Measurements from ENCODE around the gene EIF5A.

EIF5A gene

GRCh38 chr17:7318121-7318860 is 10.9 kb downstream of the EIF5A start:
- H3K4me3 ChIP-seq (ENCODE audit: low read length), result no peak overlapping the region
- no peaks in the 10 kb centered on the region for H3K9me3 ChIP-seq (ENCODE audit: control insufficient read depth, low read depth, low read length)
- H3K9ac ChIP-seq (ENCODE audit: low read length), result no peak overlapping the region
- H3K27me3 ChIP-seq (ENCODE audit: control insufficient read depth, insufficient read depth, low read length), result no peaks in the 10 kb centered on the region
- H3K4me1 ChIP-seq (ENCODE audit: control insufficient read depth, low read depth, low read length), result peaks cover 11% of the 10 kb centered on the region
- H3K36me3 ChIP-seq (ENCODE audit: control insufficient read depth, low read depth, low read length), result peaks cover 58% of the 10 kb centered on the region
- no peak overlapping the region for H3K27ac ChIP-seq (ENCODE audit: low read length)

- Histone ChIP-seq H3K9ac (ENCODE audit: low read length) (no peak overlapping the region), H3K27ac (ENCODE audit: low read length) (no peak overlapping the region), H3K4me1 (ENCODE audit: control insufficient read depth, low read depth, low read length) (no peaks in the 10 kb centered on the region), H3K4me3 (ENCODE audit: low read length) (no peak overlapping the region), H3K9me3 (ENCODE audit: control insufficient read depth, low read depth, low read length) (no peaks in the 10 kb centered on the region), H3K27me3 (ENCODE audit: control insufficient read depth, insufficient read depth, low read length) (no peaks in the 10 kb centered on the region), H3K36me3 (ENCODE audit: control insufficient read depth, low read depth, low read length) (peaks cover 60% of the 10 kb centered on the region)
These were observed 14.0 kb downstream of the EIF5A start for GRCh38 chr17:7321466-7321865.

GRCh38 chr17:7322520-7323194 is 15.2 kb downstream of the EIF5A start:
- H3K27me3 ChIP-seq (ENCODE audit: control insufficient read depth, insufficient read depth, low read length), result no peaks in the 10 kb centered on the region
- no peaks in the 10 kb centered on the region for H3K9me3 ChIP-seq (ENCODE audit: control insufficient read depth, low read depth, low read length)
- peaks cover 53% of the 10 kb centered on the region for H3K36me3 ChIP-seq (ENCODE audit: control insufficient read depth, low read depth, low read length)
- no peak overlapping the region for H3K9ac ChIP-seq (ENCODE audit: low read length)
- no peak overlapping the region for H3K27ac ChIP-seq (ENCODE audit: low read length)
- no peak overlapping the region for H3K4me3 ChIP-seq (ENCODE audit: low read length)
- no peaks in the 10 kb centered on the region for H3K4me1 ChIP-seq (ENCODE audit: control insufficient read depth, low read depth, low read length)

- Histone ChIP-seq H3K27me3 (ENCODE audit: control insufficient read depth, insufficient read depth, low read length) (no peaks in the 10 kb centered on the region), H3K36me3 (ENCODE audit: control insufficient read depth, low read depth, low read length) (peaks cover 45% of the 10 kb centered on the region), H3K9me3 (ENCODE audit: control insufficient read depth, low read depth, low read length) (no peaks in the 10 kb centered on the region), H3K4me1 (ENCODE audit: control insufficient read depth, low read depth, low read length) (no peaks in the 10 kb centered on the region), H3K9ac (ENCODE audit: low read length) (no peak overlapping the region), H3K4me3 (ENCODE audit: low read length) (no peak overlapping the region), H3K27ac (ENCODE audit: low read length) (no peak overlapping the region)
These were observed 16.5 kb downstream of the EIF5A start for GRCh38 chr17:7323731-7324437.

- no peaks in the 10 kb centered on the region for H3K9me3 ChIP-seq (ENCODE audit: control insufficient read depth, low read depth, low read length)
- no peaks in the 10 kb centered on the region for H3K4me1 ChIP-seq (ENCODE audit: control insufficient read depth, low read depth, low read length)
- H3K36me3 ChIP-seq (ENCODE audit: control insufficient read depth, low read depth, low read length), result peaks cover 45% of the 10 kb centered on the region
- H3K4me3 ChIP-seq (ENCODE audit: low read length), result no peak overlapping the region
- no peak overlapping the region for H3K9ac ChIP-seq (ENCODE audit: low read length)
- H3K27me3 ChIP-seq (ENCODE audit: control insufficient read depth, insufficient read depth, low read length), result no peaks in the 10 kb centered on the region
- H3K27ac ChIP-seq (ENCODE audit: low read length), result no peak overlapping the region
These were observed 17.0 kb downstream of the EIF5A start for GRCh38 chr17:7324438-7324779.

- Histone ChIP-seq H3K27ac (ENCODE audit: low read length) (no peak overlapping the region), H3K9ac (ENCODE audit: low read length) (no peak overlapping the region), H3K4me1 (ENCODE audit: control insufficient read depth, low read depth, low read length) (no peaks in the 10 kb centered on the region), H3K36me3 (ENCODE audit: control insufficient read depth, low read depth, low read length) (peaks cover 45% of the 10 kb centered on the region), H3K9me3 (ENCODE audit: control insufficient read depth, low read depth, low read length) (no peaks in the 10 kb centered on the region), H3K4me3 (ENCODE audit: low read length) (no peak overlapping the region), H3K27me3 (ENCODE audit: control insufficient read depth, insufficient read depth, low read length) (no peaks in the 10 kb centered on the region)
These were observed 17.7 kb downstream of the EIF5A start for GRCh38 chr17:7325031-7325528.

GRCh38 chr17:7326186-7326585 is 18.8 kb downstream of the EIF5A start:
- Histone ChIP-seq H3K4me3 (ENCODE audit: low read length) (no peak overlapping the region), H3K9ac (ENCODE audit: low read length) (no peak overlapping the region), H3K4me1 (ENCODE audit: control insufficient read depth, low read depth, low read length) (no peaks in the 10 kb centered on the region), H3K27ac (ENCODE audit: low read length) (no peak overlapping the region), H3K9me3 (ENCODE audit: control insufficient read depth, low read depth, low read length) (no peaks in the 10 kb centered on the region), H3K36me3 (ENCODE audit: control insufficient read depth, low read depth, low read length) (peaks cover 34% of the 10 kb centered on the region), H3K27me3 (ENCODE audit: control insufficient read depth, insufficient read depth, low read length) (no peaks in the 10 kb centered on the region)

GRCh38 chr17:7327056-7327455 is 19.6 kb downstream of the EIF5A start:
- Histone ChIP-seq H3K36me3 (ENCODE audit: control insufficient read depth, low read depth, low read length) (peaks cover 26% of the 10 kb centered on the region), H3K27ac (ENCODE audit: low read length) (no peak overlapping the region), H3K27me3 (ENCODE audit: control insufficient read depth, insufficient read depth, low read length) (no peaks in the 10 kb centered on the region), H3K9me3 (ENCODE audit: control insufficient read depth, low read depth, low read length) (no peaks in the 10 kb centered on the region), H3K4me3 (ENCODE audit: low read length) (no peak overlapping the region), H3K9ac (ENCODE audit: low read length) (no peak overlapping the region), H3K4me1 (ENCODE audit: control insufficient read depth, low read depth, low read length) (no peaks in the 10 kb centered on the region)

- H3K4me3 ChIP-seq (ENCODE audit: low read length), result no peak overlapping the region
- no peaks in the 10 kb centered on the region for H3K9me3 ChIP-seq (ENCODE audit: control insufficient read depth, low read depth, low read length)
- peaks cover 22% of the 10 kb centered on the region for H3K36me3 ChIP-seq (ENCODE audit: control insufficient read depth, low read depth, low read length)
- H3K27me3 ChIP-seq (ENCODE audit: control insufficient read depth, insufficient read depth, low read length), result no peaks in the 10 kb centered on the region
- H3K9ac ChIP-seq (ENCODE audit: low read length), result no peak overlapping the region
- no peaks in the 10 kb centered on the region for H3K4me1 ChIP-seq (ENCODE audit: control insufficient read depth, low read depth, low read length)
- H3K27ac ChIP-seq (ENCODE audit: low read length), result no peak overlapping the region
These were observed 20.1 kb downstream of the EIF5A start for GRCh38 chr17:7327501-7327900.

GRCh38 chr17:7328009-7328408 is 20.6 kb downstream of the EIF5A start:
- Histone ChIP-seq H3K9ac (ENCODE audit: low read length) (no peak overlapping the region), H3K27ac (ENCODE audit: low read length) (no peak overlapping the region), H3K27me3 (ENCODE audit: control insufficient read depth, insufficient read depth, low read length) (no peaks in the 10 kb centered on the region), H3K9me3 (ENCODE audit: control insufficient read depth, low read depth, low read length) (no peaks in the 10 kb centered on the region), H3K4me3 (ENCODE audit: low read length) (peak overlapping the region; percentile 97), H3K36me3 (ENCODE audit: control insufficient read depth, low read depth, low read length) (peaks cover 17% of the 10 kb centered on the region), H3K4me1 (ENCODE audit: control insufficient read depth, low read depth, low read length) (no peaks in the 10 kb centered on the region)

- H3K9me3 ChIP-seq (ENCODE audit: control insufficient read depth, low read depth, low read length), result no peaks in the 10 kb centered on the region
- no peaks in the 10 kb centered on the region for H3K27me3 ChIP-seq (ENCODE audit: control insufficient read depth, insufficient read depth, low read length)
- peak within 1 kb of the TSS; percentile 91 for H3K9ac ChIP-seq (ENCODE audit: low read length)
- peak within 1 kb of the TSS; percentile 97 for H3K4me3 ChIP-seq (ENCODE audit: low read length)
- H3K4me1 ChIP-seq (ENCODE audit: control insufficient read depth, low read depth, low read length), result no peaks in the 10 kb centered on the region
- peaks cover 11% of the 10 kb centered on the region for H3K36me3 ChIP-seq (ENCODE audit: control insufficient read depth, low read depth, low read length)
- peak within 1 kb of the TSS; percentile 96 for H3K27ac ChIP-seq (ENCODE audit: low read length)
These were observed 21.5 kb downstream of the EIF5A start, which contains the start of gene NEURL4 for GRCh38 chr17:7328840-7329373. Gene NEURL4 (minus strand): TSS chr17:7329335. CDS start chr17:7329312, 23 bp downstream.

All from iPS-18a (cell line).